SU-DHL-6 (cell line): ENCODE measurements around the gene B4GALNT1.
"Not testable (repeated sequence)": the region's sequence is repeated elsewhere in the genome, so short reads cannot be mapped to it uniquely, and the experiment has no call there.

Source experiments
- H2AFZ ChIP-seq: fragments of 200-600 bp; sonication (generic); 2 replicates; pipeline ENCODE4 v1.6.1; 2014; ENCODE audit warnings: low read depth, mild to moderate bottlenecking, moderate library complexity, mixed read lengths, antibody characterized with exemption, low read length; ENCODE audit not compliant: severe bottlenecking
- H3F3A ChIP-seq: fragments of 200-600 bp; shearing (Covaris generic); 2 replicates; pipeline ENCODE4 v1.6.0; 2016; ENCODE audit warnings: antibody characterized with exemption, mild to moderate bottlenecking; ENCODE audit not compliant: insufficient read depth
- H3K27ac ChIP-seq: fragments of 200-600 bp; sonication (generic); 2 replicates; pipeline ENCODE4 v1.5.1; 2016; ENCODE audit warnings: low read depth, mild to moderate bottlenecking, low read length, moderate library complexity, mixed read lengths
- H3K27me3 ChIP-seq: fragments of 200-600 bp; sonication (generic), shearing (Covaris generic); 2 replicates; pipeline ENCODE4 v1.6.0; 2014; ENCODE audit warnings: mild to moderate bottlenecking, low read length
- H3K36me3 ChIP-seq: fragments of 200-600 bp; sonication (generic); 2 replicates; pipeline ENCODE4 v1.6.1; 2014; ENCODE audit warnings: mild to moderate bottlenecking, low read length, mixed read lengths
- H3K4me2 ChIP-seq: fragments of 300-600, 200-600 bp; shearing (Covaris generic), sonication (generic); 2 replicates; pipeline ENCODE4 v1.6.0; 2014; ENCODE audit warnings: low read length, low read depth, mild to moderate bottlenecking; ENCODE audit not compliant: poor library complexity, severe bottlenecking
- H3K4me3 ChIP-seq: fragments of 200-600 bp; sonication (generic); 2 replicates; pipeline ENCODE4 v1.5.1; 2014; ENCODE audit warnings: antibody characterized with exemption, low read length, mild to moderate bottlenecking, mixed read lengths; ENCODE audit not compliant: insufficient read depth, poor library complexity, severe bottlenecking
- H3K79me2 ChIP-seq: fragments of 200-600 bp; sonication (generic); 2 replicates; pipeline ENCODE4 v1.6.1; 2014; ENCODE audit warnings: mild to moderate bottlenecking, low read length, moderate library complexity; ENCODE audit not compliant: insufficient read depth
- H3K9ac ChIP-seq: fragments of 200-600 bp; sonication (generic); 2 replicates; pipeline ENCODE4 v1.7.0; 2014; ENCODE audit warnings: mild to moderate bottlenecking, low read length
- H3K9me2 ChIP-seq: fragments of 200-600 bp; sonication (generic); replicated peaks from 2 replicates; pipeline ENCODE4 v1.6.1; 2014; ENCODE audit warnings: low read length; ENCODE audit not compliant: insufficient read depth
- H3K9me3 ChIP-seq: fragments of 200-600 bp; sonication (generic); 2 replicates; pipeline ENCODE4 v1.6.1; 2014; ENCODE audit warnings: low read length, mixed read lengths; ENCODE audit not compliant: insufficient read depth
- H4K20me1 ChIP-seq: fragments of 200-600 bp; sonication (generic); 2 replicates; pipeline ENCODE4 v1.6.1; 2014; ENCODE audit warnings: low read depth, mild to moderate bottlenecking, antibody characterized with exemption, low read length, moderate library complexity, mixed read lengths
- EZH2phosphoT487 ChIP-seq: fragments of 200-600 bp; sonication (generic), shearing (Covaris generic); conservative IDR thresholded peaks from 2 replicates; pipeline ENCODE4 v1.6.1; 2018; ENCODE audit warnings: mild to moderate bottlenecking, antibody characterized with exemption, low read length, moderate library complexity, mixed read lengths
- TF ChIP-seq, protein P1 (sequence below): fragments of 200-600 bp; sonication (generic); IDR thresholded peaks from one replicate; pipeline ENCODE4 v1.5.1; 2017; ENCODE audit warnings: antibody characterized with exemption, mild to moderate bottlenecking, low read length, moderate library complexity; ENCODE audit not compliant: insufficient read depth, poor library complexity, severe bottlenecking

The B4GALNT1 gene

DNA sequence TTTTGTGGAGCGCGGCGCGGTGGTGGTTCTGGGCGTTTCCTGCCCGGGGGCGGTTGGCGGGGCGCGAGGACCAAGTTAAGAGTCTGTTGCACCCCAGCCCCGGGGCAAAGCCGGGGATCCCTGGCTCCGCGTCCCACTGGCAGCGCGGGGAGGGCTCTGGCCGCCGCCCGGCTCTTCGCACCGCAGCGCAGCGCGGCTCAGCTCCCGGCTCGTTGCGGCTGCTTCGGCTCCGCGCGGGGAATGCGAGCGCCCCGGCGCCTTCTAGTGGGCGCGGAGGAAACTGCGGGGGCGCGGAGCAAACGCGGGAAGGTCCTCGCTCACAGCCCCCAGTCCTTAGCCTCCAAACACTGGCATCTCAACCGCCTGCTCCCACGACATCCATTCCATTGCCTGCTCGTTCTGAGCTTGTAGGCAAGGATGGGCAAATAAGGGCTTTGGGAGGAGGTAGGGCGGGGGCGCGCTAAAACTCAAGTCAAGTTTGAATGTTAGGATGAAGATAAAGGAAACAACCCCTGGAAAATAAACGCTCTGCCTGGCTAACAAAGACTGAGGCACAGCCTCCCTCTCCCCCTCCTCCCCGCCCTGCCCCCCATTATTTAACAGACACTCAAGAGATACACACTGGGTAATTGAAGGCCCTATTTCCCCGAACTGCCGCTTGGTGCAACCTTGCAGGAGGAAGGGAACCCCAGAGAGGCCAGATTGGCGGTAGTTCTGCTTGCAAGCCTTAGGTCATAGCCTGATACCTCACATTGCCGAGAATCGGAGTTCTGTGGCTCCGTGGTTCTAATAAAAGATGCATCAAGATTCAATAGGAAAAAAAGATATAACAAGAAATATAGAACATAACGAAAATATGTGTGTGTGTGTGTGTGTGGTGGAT is at the start of gene B4GALNT1:
TSS of gene B4GALNT1 (minus strand) at position 244 of the 883 bp plus-strand sequence. CDS start 1,069 bp downstream, outside the sequence.
- Histone ChIP-seq H3K4me2 (peak within 1 kb of the TSS; percentile 83), H3K36me3 (no peaks in the 10 kb centered on the region), H3K9ac (peak within 1 kb of the TSS; percentile 71), H2AFZ (peak within 1 kb of the TSS; percentile 96), H3K27ac (no peak within 1 kb of the TSS), H4K20me1 (no peaks in the 10 kb centered on the region), H3F3A (no peaks in the 10 kb centered on the region), H3K9me2 (no peaks in the 10 kb centered on the region), H3K79me2 (no peaks in the 10 kb centered on the region), H3K4me3 (peak within 1 kb of the TSS; percentile 61), H3K27me3 (no peaks in the 10 kb centered on the region), H3K9me3 (no peaks in the 10 kb centered on the region)
- TF ChIP-seq, protein P1, sequence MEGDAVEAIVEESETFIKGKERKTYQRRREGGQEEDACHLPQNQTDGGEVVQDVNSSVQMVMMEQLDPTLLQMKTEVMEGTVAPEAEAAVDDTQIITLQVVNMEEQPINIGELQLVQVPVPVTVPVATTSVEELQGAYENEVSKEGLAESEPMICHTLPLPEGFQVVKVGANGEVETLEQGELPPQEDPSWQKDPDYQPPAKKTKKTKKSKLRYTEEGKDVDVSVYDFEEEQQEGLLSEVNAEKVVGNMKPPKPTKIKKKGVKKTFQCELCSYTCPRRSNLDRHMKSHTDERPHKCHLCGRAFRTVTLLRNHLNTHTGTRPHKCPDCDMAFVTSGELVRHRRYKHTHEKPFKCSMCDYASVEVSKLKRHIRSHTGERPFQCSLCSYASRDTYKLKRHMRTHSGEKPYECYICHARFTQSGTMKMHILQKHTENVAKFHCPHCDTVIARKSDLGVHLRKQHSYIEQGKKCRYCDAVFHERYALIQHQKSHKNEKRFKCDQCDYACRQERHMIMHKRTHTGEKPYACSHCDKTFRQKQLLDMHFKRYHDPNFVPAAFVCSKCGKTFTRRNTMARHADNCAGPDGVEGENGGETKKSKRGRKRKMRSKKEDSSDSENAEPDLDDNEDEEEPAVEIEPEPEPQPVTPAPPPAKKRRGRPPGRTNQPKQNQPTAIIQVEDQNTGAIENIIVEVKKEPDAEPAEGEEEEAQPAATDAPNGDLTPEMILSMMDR = peak; percentile 86
- TF ChIP-seq EZH2phosphoT487 = no peak

DNA sequence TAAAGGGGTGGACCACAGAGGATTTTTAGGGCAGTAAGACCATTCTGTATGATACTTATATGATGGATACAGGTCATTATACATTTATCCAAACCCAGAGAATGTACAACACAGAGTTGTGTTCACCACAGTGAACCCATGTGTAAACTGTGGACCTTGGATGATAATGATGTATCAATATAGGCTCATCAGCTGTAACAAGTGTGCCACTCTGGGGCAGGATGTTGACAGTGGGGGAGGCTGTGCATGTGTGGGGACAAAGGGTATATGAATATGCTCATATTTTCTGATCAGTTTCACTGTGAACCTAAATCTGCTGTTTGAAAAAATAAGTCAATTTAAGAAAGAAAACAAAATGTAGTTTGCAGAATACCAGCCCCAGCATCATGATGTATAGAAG is 46.7 kb upstream of the B4GALNT1 start:
- Histone ChIP-seq H3K9ac (no peak overlapping the region), H3K9me3 (peaks cover 4% of the 10 kb centered on the region; the same call in 1 of the 2 replicates), H2AFZ (no peak overlapping the region), H3F3A (no peaks in the 10 kb centered on the region), H3K4me2 (no peak overlapping the region), H3K9me2 (no peaks in the 10 kb centered on the region), H3K27me3 (no peaks in the 10 kb centered on the region), H4K20me1 (no peaks in the 10 kb centered on the region), H3K79me2 (no peaks in the 10 kb centered on the region), H3K27ac (no peak overlapping the region), H3K4me3 (no peak overlapping the region), H3K36me3 (0 out of 2 replicates have a peak, but pooled peaks cover 3% of the 10 kb centered on the region)
- TF ChIP-seq, protein P1 = no peak
- TF ChIP-seq EZH2phosphoT487 = no peak

DNA sequence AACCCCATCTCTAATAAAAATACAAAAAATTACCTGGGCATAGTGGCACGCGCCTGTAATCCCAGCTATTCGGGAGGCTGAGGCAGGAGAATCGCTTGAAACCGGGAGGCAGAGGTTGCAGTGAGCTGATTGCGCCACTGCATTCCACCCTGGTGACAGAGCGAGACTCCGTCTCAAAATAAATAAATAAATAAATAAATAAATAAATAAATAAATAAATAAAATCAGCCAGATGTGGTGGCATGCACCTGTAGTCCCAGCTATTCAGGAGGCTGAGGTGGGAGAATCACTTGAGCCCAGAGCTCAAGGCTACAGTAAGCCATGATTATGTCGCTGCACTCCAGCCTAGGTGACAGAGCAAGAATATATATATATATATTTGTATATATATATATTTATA is 44.9 kb upstream of the B4GALNT1 start:
- H3K27me3 ChIP-seq, H4K20me1 ChIP-seq, H3K79me2 ChIP-seq, H2AFZ ChIP-seq, H3F3A ChIP-seq, H3K9ac ChIP-seq, H3K9me3 ChIP-seq, H3K9me2 ChIP-seq, H3K4me3 ChIP-seq, H3K27ac ChIP-seq, H3K4me2 ChIP-seq, H3K36me3 ChIP-seq: not testable (repeated sequence)

DNA sequence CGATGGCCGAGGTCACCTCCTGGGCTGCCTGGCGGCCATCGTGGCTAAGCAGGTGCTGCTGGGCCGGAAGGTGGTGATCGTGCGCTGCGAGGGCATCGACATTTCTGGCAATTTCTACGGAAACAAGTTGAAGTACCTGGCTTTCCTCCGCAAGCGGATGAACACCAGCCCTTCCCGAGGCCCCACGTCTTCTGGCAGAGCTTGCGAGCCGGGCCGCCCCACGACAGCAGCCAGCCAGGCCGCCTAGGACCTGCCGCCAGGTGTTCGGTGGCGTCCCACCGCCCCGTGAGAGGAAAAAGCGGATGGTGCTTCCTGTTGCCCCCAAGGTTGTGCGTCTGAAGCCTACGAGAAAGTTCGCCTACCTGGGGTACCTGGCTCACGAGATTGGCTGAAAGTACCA is 41.7 kb upstream of the B4GALNT1 start:
- H3F3A ChIP-seq = no peaks in the 10 kb centered on the region
- no peaks in the 10 kb centered on the region for H4K20me1 ChIP-seq
- H3K9ac ChIP-seq = no peak overlapping the region
- no peak overlapping the region for H3K27ac ChIP-seq
- H3K9me2 ChIP-seq = no peaks in the 10 kb centered on the region
- H3K79me2 ChIP-seq = no peaks in the 10 kb centered on the region
- H2AFZ ChIP-seq = no peak overlapping the region
- H3K4me2 ChIP-seq = no peak overlapping the region
- no peaks in the 10 kb centered on the region for H3K27me3 ChIP-seq
- TF ChIP-seq EZH2phosphoT487 = no peak
- TF ChIP-seq, protein P1 = no peak
- H3K9me3 ChIP-seq = no peaks in the 10 kb centered on the region
- H3K4me3 ChIP-seq = no peak overlapping the region
- H3K36me3 ChIP-seq = no peaks in the 10 kb centered on the region
